Erythroblast (primary cell): ENCODE measurements around the gene UBE2Q1.

ENCODE experiments used
- GATA1 ChIP-seq: IDR thresholded peaks from 2 replicates; pipeline ENCODE4 v1.6.1; 2011; ENCODE audit warnings: low read depth, mild to moderate bottlenecking, control low read depth, low read length, moderate library complexity
- POLR2A ChIP-seq: IDR thresholded peaks from 2 replicates; pipeline ENCODE4 v1.6.1; 2011; ENCODE audit warnings: mild to moderate bottlenecking, low read length

GRCh38 chr1:154557939-154558719 lies at the start of gene UBE2Q1:
- TF ChIP-seq POLR2A (no peak), GATA1 (no peak)
